Measurements from ENCODE around the gene HEG1. TPM values are rescaled to one million over a fixed set of nuclear protein-coding genes. Genes with fewer than 3 reads are reported as not detected.
A peak's percentile ranks its signal among the peaks of the same experiment; 100 is the strongest.

HEG1 gene
- total RNA-seq, 2 experiments from 2014 or later: 38.5 to 75.6 TPM

GRCh38 chr3:125061646-125062045 lies 5.8 kb upstream of the HEG1 start:
- Mint-ChIP-seq H3K4me3 (no peak overlapping the region), H3K27ac (no peak overlapping the region), H3K9me3 (ENCODE audit: low read depth) (no peaks in the 10 kb centered on the region), H3K36me3 (peaks cover 1% of the 10 kb centered on the region), H3K27me3 (peaks cover 45% of the 10 kb centered on the region), H3K4me1 (peaks cover 2% of the 10 kb centered on the region)
- CTCF ChIA-PET: no interaction called here
- ATAC-seq (no peak), DNase-seq (no peak)

GRCh38 chr3:125061170-125061569 lies 5.4 kb upstream of the HEG1 start:
- no peaks in the 10 kb centered on the region for H3K9me3 Mint-ChIP-seq (ENCODE audit: low read depth)
- CTCF ChIA-PET: no interaction called here
- ATAC-seq: no peak
- peaks cover 1% of the 10 kb centered on the region for H3K36me3 Mint-ChIP-seq
- H3K4me3 Mint-ChIP-seq: no peak overlapping the region
- no peak overlapping the region for H3K27ac Mint-ChIP-seq
- DNase-seq: no peak
- H3K27me3 Mint-ChIP-seq: peaks cover 45% of the 10 kb centered on the region
- peaks cover 7% of the 10 kb centered on the region for H3K4me1 Mint-ChIP-seq

GRCh38 chr3:125059488-125060245 lies 3.9 kb upstream of the HEG1 start:
- ATAC-seq: no peak
- CTCF ChIA-PET: interaction anchor here (0.6 kb wide), 2 partner anchors 56 to 236 kb away, joined by 3 read pairs; no protein-coding TSS in a partner anchor
- DNase-seq: no peak
- H3K9me3 Mint-ChIP-seq (ENCODE audit: low read depth): no peaks in the 10 kb centered on the region
- H3K36me3 Mint-ChIP-seq: peaks cover 2% of the 10 kb centered on the region
- H3K27me3 Mint-ChIP-seq: peaks cover 45% of the 10 kb centered on the region
- peaks cover 8% of the 10 kb centered on the region for H3K4me1 Mint-ChIP-seq
- no peak overlapping the region for H3K4me3 Mint-ChIP-seq
- H3K27ac Mint-ChIP-seq: no peak overlapping the region

- no peak overlapping the region for H3K4me3 Mint-ChIP-seq
- CTCF ChIA-PET: interaction anchor here (0.6 to 1.1 kb wide), 2 partner anchors 57 to 83 kb away, joined by 3 read pairs; no protein-coding TSS in a partner anchor
- no peaks in the 10 kb centered on the region for H3K9me3 Mint-ChIP-seq (ENCODE audit: low read depth)
- peaks cover 16% of the 10 kb centered on the region for H3K4me1 Mint-ChIP-seq
- DNase-seq (no peak), ATAC-seq (no peak)
- no peak overlapping the region for H3K27ac Mint-ChIP-seq
- H3K36me3 Mint-ChIP-seq: peaks cover 5% of the 10 kb centered on the region
- peaks cover 38% of the 10 kb centered on the region for H3K27me3 Mint-ChIP-seq
These were observed 3.2 kb upstream of the HEG1 start for GRCh38 chr3:125058959-125059358.

- Mint-ChIP-seq H3K27me3 (peaks cover 35% of the 10 kb centered on the region), H3K36me3 (peaks cover 5% of the 10 kb centered on the region), H3K27ac (no peak overlapping the region), H3K4me3 (no peak overlapping the region), H3K9me3 (ENCODE audit: low read depth) (no peaks in the 10 kb centered on the region), H3K4me1 (peaks cover 20% of the 10 kb centered on the region)
- DNase-seq (no peak), ATAC-seq (no peak)
- CTCF ChIA-PET: interaction anchor here (1.1 kb wide), 1 partner anchor 84 kb away, joined by 3 read pairs; no protein-coding TSS in a partner anchor
These were observed 2.7 kb upstream of the HEG1 start for GRCh38 chr3:125058529-125058928.

- peaks cover 5% of the 10 kb centered on the region for H3K36me3 Mint-ChIP-seq
- H3K9me3 Mint-ChIP-seq (ENCODE audit: low read depth): no peaks in the 10 kb centered on the region
- H3K27me3 Mint-ChIP-seq: peaks cover 23% of the 10 kb centered on the region
- no peak overlapping the region for H3K27ac Mint-ChIP-seq
- ATAC-seq: no peak
- H3K4me1 Mint-ChIP-seq: peaks cover 32% of the 10 kb centered on the region
- CTCF ChIA-PET: no interaction called here
- H3K4me3 Mint-ChIP-seq: peak overlapping the region; percentile 16
- no peak for DNase-seq
These were observed 1.5 kb upstream of the HEG1 start for GRCh38 chr3:125057186-125057850.

GRCh38 chr3:125055331-125055912 lies 375 bp downstream of the HEG1 start:
- Mint-ChIP-seq H3K27ac (peak overlapping the region; percentile 95), H3K9me3 (ENCODE audit: low read depth) (no peaks in the 10 kb centered on the region), H3K4me1 (peaks cover 49% of the 10 kb centered on the region), H3K27me3 (peaks cover 5% of the 10 kb centered on the region), H3K36me3 (peaks cover 14% of the 10 kb centered on the region), H3K4me3 (peak overlapping the region; percentile 99)
- DNase-seq (no peak), ATAC-seq (peak; percentile 25)
- CTCF ChIA-PET: no interaction called here

- Mint-ChIP-seq H3K27ac (peak overlapping the region; percentile 95), H3K9me3 (ENCODE audit: low read depth) (no peaks in the 10 kb centered on the region)
These were observed 1.1 kb downstream of the HEG1 start for GRCh38 chr3:125054449-125055329.

GRCh38 chr3:125054062-125054448 lies 1.7 kb downstream of the HEG1 start:
- ATAC-seq (no peak), DNase-seq (no peak)
- H3K4me1 Mint-ChIP-seq: peaks cover 56% of the 10 kb centered on the region
- H3K36me3 Mint-ChIP-seq: peaks cover 23% of the 10 kb centered on the region
- peak overlapping the region; percentile 99 for H3K4me3 Mint-ChIP-seq
- peak overlapping the region; percentile 95 for H3K27ac Mint-ChIP-seq
- CTCF ChIA-PET: interaction anchor here (0.9 to 1.2 kb wide), 2 partner anchors 17 to 59 kb away, joined by 3 read pairs; no protein-coding TSS in a partner anchor
- H3K9me3 Mint-ChIP-seq (ENCODE audit: low read depth): no peaks in the 10 kb centered on the region
- no peaks in the 10 kb centered on the region for H3K27me3 Mint-ChIP-seq

More at GRCh38 chr3:125054449-125055329, 1.1 kb downstream of the HEG1 start:
- Mint-ChIP-seq H3K4me1 (peaks cover 52% of the 10 kb centered on the region), H3K36me3 (peaks cover 17% of the 10 kb centered on the region), H3K27me3 (no peaks in the 10 kb centered on the region), H3K4me3 (peak overlapping the region; percentile 99)
- CTCF ChIA-PET: interaction anchor here (0.9 to 1.2 kb wide), 2 partner anchors 17 to 60 kb away, joined by 3 read pairs; no protein-coding TSS in a partner anchor
- ATAC-seq (peak; percentile 29), DNase-seq (peak; percentile 53)

- Mint-ChIP-seq H3K36me3 (peaks cover 28% of the 10 kb centered on the region), H3K27me3 (no peaks in the 10 kb centered on the region), H3K27ac (peak overlapping the region; percentile 95), H3K4me1 (peaks cover 56% of the 10 kb centered on the region), H3K9me3 (ENCODE audit: low read depth) (no peaks in the 10 kb centered on the region), H3K4me3 (peak overlapping the region; percentile 99)
- no peak for ATAC-seq
- CTCF ChIA-PET: interaction anchor here (0.9 to 1.3 kb wide), 7 partner anchors 16 to 127 kb away, joined by 3 to 4 read pairs (median 3); no protein-coding TSS in a partner anchor
- DNase-seq: no peak
These were observed 2.5 kb downstream of the HEG1 start for GRCh38 chr3:125053304-125053699.

- ATAC-seq: no peak
- H3K4me1 Mint-ChIP-seq: peaks cover 56% of the 10 kb centered on the region
- H3K36me3 Mint-ChIP-seq: peaks cover 30% of the 10 kb centered on the region
- no peaks in the 10 kb centered on the region for H3K27me3 Mint-ChIP-seq
- H3K4me3 Mint-ChIP-seq: peak overlapping the region; percentile 61
- no peak for DNase-seq
- CTCF ChIA-PET: interaction anchor here (0.8 to 1.3 kb wide), 8 partner anchors 10 to 128 kb away, joined by 3 to 4 read pairs (median 3); no protein-coding TSS in a partner anchor
- H3K9me3 Mint-ChIP-seq (ENCODE audit: low read depth): no peaks in the 10 kb centered on the region
- H3K27ac Mint-ChIP-seq: peak overlapping the region; percentile 81
These were observed 3.0 kb downstream of the HEG1 start for GRCh38 chr3:125052624-125053303.

All from activated CD8-positive, alpha-beta memory T cell treated with anti-CD3 and anti-CD28 coated beads, Interleukin-2, amount 10 ng/mL, durations not matched to agents 7 days and 5 days (primary cell).